ENCODE data around the gene PDE6B.

DNA sequence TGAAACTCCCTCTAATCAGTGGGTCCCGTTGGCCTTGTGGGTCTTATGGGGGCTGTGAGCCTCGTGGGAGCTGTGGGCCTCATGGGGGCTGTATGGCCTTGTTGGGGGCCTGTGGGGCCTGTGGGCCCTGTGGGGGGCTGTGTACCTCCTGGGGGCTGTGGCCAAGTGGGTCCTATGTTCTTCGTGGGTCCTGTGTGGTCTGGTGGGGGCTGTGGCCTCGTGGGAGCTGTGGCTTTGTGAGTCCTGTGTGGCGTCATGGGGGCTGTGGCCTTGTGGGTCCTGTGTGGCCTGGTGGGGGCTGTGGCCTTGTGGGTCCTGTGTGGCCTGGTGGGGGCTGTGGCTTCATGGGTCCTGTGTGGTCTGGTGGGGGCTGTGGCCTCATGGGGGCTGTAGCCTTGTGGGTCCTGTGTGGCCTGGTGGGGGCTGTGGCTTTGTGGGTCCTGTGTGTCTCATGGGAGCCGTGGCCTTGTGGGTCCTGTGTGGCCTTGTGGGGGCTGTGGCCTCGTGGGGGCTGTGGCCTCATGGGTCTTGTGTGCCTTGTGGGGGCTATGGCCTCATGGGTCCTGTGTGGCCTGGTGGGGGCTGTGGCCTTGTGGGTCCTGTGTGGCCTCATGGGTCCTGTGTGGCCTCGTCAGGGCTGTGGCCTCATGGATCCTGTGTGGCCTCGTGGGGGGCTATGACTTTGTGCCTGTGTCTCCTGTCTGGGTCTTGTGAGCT, 87.7 kb downstream of the PDE6B start:
- TF ChIP-seq GATA2 (IDR thresholded peaks at IDR 0.05; ENCODE audit: low read depth, low read length), result no peak
- no peak for TF ChIP-seq GATA3 (IDR thresholded peaks at IDR 0.05; ENCODE audit: low read depth, low read length)

All from SH-SY5Y (cell line).